OCI-LY7 (cell line): ENCODE measurements around the gene LAYN.

ENCODE experiments used
- EZH2phosphoT487 ChIP-seq: fragments of 200-600 bp; sonication (generic); IDR thresholded peaks from 2 replicates; pipeline ENCODE4 v1.6.1; 2018; ENCODE audit warnings: low read depth, borderline replicate concordance, mild to moderate bottlenecking, mixed run types, antibody characterized with exemption, low read length, moderate library complexity, mixed read lengths
- TF ChIP-seq, protein P1 (sequence below): fragments of 200-600 bp; sonication (generic); conservative IDR thresholded peaks from 2 replicates; pipeline ENCODE4 v1.5.1; 2014; ENCODE audit warnings: mild to moderate bottlenecking, antibody characterized with exemption, low read length, moderate library complexity, mixed read lengths

DNA sequence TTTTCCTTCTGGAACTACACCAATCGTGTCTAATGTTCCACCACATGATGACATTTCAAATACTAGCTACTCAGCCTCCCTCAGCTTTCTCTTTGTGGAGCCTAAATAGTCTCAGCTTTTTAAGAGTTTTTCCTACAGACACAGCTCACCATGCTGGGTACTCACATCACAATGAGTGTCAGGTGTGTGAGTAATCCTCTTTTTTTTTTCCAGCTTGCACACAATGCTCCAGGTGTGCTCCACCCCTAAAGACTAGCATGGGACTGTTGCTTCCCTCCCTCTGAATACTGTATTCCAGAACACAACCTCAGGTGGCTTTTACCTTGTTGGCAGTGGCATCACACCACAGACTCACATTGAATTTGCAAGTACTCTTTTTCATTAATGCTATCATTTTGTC lies 40.0 kb upstream of the LAYN start:
- TF ChIP-seq, protein P1, sequence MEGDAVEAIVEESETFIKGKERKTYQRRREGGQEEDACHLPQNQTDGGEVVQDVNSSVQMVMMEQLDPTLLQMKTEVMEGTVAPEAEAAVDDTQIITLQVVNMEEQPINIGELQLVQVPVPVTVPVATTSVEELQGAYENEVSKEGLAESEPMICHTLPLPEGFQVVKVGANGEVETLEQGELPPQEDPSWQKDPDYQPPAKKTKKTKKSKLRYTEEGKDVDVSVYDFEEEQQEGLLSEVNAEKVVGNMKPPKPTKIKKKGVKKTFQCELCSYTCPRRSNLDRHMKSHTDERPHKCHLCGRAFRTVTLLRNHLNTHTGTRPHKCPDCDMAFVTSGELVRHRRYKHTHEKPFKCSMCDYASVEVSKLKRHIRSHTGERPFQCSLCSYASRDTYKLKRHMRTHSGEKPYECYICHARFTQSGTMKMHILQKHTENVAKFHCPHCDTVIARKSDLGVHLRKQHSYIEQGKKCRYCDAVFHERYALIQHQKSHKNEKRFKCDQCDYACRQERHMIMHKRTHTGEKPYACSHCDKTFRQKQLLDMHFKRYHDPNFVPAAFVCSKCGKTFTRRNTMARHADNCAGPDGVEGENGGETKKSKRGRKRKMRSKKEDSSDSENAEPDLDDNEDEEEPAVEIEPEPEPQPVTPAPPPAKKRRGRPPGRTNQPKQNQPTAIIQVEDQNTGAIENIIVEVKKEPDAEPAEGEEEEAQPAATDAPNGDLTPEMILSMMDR, result no peak
- TF ChIP-seq EZH2phosphoT487, result no peak
